ENCODE measurements around the gene PYROXD2.

The PYROXD2 gene

GRCh38 chr10:98411768-98412167 lies 3.2 kb downstream of the PYROXD2 start:
- DNase-seq: no peak

DNA sequence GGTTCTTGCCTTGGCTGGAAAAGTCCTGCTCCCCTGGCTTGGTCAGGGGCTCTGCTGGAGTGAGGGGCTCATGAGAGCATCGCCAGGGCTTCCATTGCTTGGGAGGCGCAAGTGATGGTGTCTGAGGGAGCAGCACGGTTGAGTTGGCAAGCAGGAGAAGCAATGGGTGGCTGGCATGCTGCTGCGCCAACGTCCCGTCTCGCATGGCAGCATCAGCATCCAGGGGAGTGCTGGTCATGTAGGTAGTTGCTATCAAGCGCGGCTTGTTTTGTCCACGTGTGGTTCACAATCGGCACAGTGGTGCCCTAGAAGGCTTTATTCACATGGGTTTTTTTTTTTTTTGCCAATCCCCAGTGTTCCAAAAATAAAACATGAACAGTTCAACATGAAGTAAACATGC lies 3.8 kb downstream of the PYROXD2 start:
- DNase-seq: no peak

GRCh38 chr10:98410759-98411158 lies 4.2 kb downstream of the PYROXD2 start:
- no peak for DNase-seq

- no peak for DNase-seq
Measured at GRCh38 chr10:98410135-98410743, 4.7 kb downstream of the PYROXD2 start.

DNA sequence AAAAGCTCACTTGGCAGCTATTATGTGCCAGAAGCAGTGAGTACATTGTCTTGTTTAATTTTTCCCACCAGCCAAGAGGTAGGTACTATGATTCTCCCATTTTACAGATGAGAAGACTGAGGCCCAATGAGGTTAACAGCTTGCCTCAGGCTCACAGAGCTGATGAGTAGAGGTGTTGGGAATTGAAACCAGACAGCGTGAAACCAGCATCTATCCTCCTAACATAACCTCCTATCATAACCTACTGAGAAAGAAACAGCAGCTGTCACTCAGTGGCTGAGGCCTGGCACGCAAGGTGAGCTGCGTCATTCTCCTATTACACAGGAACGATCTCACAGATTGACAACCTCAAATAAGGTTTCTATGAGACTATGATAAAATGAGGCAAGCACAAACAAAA lies 6.2 kb downstream of the PYROXD2 start:
- no peak for DNase-seq

- DNase-seq: no peak
Measured at GRCh38 chr10:98407744-98408241, 7.2 kb downstream of the PYROXD2 start.

DNA sequence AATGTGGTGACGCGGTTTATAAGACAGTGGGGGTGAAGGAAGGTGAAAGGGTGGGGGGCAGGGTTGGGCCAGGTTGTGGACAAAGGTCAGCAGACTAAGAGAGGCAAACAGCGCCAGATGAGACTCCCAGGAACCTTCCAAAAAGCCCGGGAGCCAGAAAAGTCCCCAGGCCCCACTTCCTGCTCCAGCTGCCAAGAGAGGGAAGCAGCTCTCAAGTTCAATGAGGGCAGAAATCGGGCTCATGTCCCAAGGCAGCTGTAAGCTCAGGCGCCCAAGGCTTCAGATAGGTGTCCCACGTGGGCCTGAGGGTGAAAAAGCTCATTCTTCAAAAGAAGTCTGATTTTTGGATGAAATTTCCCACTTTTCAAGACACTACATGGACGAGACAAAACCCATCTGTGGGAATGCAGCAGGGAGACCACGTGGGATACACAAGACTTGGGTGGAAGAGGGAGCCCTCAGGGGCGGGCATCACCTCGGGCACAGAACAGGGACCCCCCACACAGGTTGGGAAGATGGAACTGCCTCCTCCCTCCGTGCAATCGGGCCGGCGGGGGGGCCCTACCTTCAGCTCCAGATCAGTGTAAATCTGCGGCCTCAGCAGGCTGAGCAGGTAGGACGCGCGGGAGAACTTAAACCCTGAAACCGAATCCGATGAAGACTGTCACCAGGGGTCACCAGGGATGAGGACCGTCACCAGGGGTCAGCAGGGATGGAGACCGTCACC lies 7.8 kb downstream of the PYROXD2 start:
- no peak for DNase-seq

GRCh38 chr10:98405422-98405821 lies 9.6 kb downstream of the PYROXD2 start:
- DNase-seq: no peak

DNA sequence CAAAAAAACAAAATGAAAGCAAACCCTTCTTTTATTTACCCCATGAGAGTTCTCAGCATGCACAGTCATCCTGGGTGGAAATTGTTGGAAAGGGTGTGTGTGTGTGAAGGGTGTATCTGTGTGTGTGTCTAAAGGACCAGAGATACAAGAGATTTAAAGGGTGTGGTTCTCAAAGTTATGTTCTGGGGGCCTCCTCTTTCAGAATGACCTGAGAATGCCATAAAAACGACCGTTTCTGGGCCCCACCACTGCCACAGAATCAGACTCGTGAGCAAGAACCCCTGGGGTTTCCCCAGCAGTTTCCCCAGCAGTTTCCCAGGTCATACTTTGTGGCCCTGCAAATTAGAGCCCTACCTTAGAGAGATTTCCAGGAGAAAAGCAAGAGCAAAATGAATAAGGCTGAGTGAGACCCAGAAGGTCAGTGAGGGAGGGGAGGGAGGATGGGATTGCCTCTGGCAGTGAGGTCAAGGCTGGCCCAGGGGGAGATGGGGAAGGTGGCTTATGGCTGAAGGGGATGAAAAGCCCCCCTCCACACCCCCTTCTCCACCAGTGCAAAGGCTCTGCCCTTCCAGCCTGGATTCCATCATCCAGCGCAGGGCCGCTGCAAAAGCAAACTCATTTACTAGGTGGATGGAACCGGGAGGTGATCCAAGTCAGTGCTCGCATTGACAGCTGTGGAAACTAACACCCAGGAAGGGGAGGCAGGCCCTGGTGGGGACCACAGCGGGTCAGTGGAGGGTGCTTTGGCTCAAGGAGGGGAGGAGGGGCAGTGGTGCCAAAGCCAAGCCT lies 10.2 kb downstream of the PYROXD2 start:
- DNase-seq: no peak

- no peak for DNase-seq
Measured at GRCh38 chr10:98403812-98404504, 11.0 kb downstream of the PYROXD2 start.

GRCh38 chr10:98402931-98403718 lies 11.9 kb downstream of the PYROXD2 start:
- DNase-seq: no peak

DNA sequence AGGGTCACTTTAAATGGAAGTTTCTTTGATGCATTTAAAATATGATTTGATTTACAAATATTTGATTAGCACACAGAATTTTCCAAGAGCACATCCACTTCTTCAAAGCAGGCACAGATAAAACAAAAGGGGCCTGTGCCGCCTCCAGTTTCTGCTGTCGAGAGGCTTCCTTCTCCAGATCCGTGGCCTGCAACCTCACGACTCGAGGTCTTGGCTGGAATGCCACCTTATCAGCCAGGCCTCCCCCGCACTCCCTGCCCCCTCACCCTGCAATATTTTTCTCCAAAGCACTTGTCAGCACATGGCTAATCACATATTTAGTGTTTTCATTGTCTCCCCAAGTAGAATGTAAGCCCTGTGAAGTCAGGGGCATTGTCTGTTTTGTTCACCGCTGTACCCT lies 12.5 kb downstream of the PYROXD2 start:
- DNase-seq: no peak

DNA sequence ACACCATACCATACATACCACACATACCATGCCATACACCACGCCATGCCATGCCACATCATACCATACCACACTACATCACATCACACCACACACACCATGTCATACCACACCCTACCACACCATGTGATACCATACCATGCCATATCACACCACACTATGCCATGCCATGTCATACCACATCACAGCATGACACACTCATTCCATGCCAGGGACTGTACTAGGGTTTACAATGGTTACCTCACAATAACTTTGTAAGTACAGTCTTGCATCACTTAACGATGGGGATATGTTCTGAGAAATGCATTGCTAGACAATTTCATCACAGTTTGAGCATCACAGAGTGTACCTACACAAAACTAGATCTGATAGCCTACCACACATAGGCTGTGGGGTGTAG lies 14.5 kb downstream of the PYROXD2 start:
- no peak for DNase-seq

DNA sequence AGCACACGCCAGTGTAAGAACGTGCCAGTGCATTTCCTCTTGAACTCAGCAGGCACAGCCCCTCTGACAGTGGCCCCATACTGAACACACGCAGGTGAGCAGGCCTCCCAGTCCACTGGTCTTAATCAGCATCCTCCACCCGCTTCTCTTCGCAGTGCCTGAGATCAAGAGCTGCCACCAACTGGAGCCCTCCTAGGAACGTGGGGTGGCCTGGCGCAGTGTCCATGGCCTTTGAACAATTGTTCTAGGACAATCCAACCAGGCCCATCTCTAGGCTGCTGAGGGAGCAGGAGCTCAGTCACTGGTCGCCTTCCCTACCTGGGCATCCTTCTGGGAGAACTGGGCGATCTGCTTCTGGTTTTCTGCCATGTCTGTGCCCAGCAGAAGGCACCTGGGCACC lies 15.2 kb downstream of the PYROXD2 start:
- no peak for DNase-seq

- no peak for DNase-seq
Measured at GRCh38 chr10:98397089-98397600, 17.8 kb downstream of the PYROXD2 start.

DNA sequence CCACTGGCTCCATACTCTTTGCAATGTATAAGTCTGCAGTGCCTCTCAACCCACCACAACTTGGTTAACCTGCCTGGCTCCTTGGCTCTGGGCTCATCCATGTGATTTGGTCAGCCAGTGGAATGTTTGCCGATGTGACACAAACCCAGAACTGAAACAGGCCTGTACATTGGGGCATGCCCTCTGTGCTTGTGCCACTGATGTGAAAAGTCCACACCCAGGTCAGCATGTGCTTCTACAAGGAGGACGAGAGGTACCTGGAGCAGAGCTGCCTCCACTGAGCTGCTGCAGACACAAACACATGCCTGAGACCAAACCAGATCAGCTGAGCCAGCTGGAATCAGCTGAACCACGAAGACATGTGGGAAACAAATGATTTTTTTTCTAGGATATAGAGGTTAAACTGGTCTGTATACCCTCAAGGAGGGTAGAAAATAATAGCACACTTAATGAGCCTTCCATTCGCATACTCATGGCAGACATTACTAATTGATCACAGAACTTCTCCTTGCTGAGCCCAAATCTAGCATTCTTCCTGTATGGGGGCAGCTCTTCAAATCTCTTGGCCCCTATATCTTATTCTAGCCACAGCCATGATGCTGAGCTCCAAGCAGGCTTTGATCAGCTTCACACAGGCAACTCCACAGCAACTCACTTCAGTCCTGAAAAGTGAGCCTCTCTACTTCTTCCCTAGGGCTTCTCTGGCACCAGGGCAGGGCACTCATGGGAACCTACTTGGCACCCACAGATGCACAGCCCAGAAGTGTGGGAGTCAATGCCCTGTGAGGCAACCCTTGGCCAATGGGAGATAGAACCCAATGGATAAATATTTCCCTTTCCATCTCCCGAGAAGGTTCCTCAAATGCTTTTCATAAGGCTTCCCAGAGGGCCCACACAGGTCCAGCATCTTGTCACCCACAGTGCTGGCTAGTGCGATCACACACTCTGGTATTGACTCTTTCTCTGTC lies 18.6 kb downstream of the PYROXD2 start:
- DNase-seq: no peak

DNA sequence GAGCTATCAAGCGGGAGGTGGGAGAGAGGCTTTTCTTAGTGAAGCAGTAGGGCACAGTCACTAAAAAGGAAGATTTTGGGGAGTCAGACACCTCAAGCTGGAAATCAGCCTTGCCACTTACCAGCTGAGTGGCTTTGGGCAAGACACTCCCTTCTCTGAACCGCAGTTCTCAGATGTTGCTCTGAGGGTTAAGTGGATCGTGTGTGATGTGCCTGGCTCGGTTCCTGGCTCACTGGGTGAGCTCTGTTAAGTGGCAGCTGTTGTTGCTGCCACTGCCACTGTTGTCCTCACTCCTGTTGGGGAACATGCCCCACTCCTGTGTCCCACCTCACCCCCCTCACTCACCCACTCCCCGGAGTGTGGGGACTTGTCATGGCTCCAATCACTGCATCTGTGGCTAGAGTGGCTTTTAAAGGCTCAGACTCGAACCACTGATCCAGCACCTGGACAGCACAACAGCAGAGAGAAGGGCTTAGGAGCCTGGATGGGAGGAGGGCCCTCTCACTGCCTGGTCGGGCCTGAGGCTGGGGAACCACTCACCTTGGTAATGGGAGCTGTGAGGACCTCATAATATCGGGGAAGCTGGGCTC lies 20.0 kb downstream of the PYROXD2 start:
- DNase-seq: peak; percentile 28

DNA sequence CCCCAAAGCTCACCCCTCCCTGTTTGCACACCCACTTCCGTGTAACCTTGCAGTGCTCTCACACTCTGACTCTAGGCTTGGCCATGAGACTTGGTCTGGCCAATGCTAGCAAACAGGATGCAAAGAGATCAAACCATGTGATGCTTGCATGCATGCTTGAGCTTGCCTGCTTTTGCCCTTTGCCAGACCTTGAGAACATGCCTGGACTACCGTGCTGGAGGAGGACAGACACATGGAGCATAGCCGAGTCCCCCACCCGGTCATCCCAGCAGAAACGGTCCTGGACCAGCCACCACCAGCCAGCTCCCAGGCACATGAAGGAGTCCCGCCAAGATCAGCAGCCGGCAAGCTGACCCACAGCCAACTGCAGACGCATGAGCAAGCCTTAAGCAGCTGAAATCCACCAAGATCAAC lies 23.4 kb downstream of the PYROXD2 start:
- no peak for DNase-seq

DNA sequence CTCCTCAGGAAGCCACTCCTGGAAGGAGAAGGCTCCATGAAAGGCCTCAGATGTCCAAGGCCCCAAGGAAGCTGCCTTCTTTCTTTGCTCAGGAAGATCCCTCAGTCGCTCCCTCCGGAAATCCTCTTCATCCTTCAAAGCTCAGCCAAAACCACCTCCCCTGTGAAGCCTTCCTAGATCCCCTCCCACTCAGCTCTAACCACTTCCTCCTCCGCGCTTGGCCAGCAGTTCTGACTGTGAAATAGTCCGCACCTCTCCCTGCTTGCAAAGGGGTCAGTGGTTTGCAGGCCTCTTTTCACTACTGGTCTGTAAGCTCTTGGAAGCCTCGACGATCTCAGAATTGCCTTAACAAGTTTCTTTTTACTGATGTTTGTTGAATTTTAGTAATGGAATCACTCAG lies 23.9 kb downstream of the PYROXD2 start:
- DNase-seq: no peak

DNA sequence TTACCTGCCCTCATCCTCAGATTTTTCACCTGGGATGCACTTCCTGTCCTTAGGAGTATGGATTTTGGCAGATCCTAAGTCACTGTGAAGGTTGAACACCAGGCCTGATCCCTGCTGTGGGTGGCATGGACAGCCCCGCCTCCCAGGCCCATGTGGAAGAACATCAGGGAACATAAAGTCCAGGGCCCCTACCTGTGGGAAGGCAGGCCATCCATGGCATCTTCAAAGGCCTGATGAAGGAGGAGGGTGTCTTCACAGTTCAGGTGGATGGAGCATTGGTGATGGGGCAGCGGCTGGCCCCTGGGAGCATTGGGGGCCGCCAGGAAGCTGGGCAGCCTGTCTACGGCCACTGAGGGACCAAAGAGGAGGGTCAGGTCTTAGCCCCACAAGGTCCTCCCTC lies 24.6 kb downstream of the PYROXD2 start:
- DNase-seq: no peak

DNA sequence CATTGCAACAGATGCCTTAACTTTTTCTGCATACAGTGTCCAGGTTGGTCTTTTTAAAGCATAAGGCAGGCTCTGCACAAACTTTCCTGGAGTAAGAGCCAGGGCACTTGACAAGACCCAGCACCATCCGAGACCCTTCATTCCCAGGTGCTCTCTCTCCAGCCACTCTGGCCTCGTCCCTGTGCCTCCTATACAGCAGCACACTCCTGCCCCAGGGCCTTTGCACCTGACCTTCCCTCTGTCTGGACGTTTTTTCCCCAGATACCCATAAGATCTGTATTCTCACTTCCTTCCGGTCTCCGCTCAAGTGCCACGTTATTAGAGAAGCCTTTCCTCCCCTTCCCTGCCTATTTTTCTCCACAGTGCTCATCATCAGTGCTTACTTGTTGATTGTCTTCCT lies 25.6 kb downstream of the PYROXD2 start:
- DNase-seq: no peak
